HG02973 (cell line): ENCODE results near the gene KRT78.

Experiments
- ATAC-seq: cut with Tn5 transposase; IDR thresholded peaks from one replicate; pipeline ENCODE4 v1.9.1; 2021; ENCODE audit warnings: moderate library complexity; ENCODE audit not compliant: unreplicated experiment

The KRT78 gene

GRCh38 chr12:52813203-52813819, 35.5 kb downstream of the KRT78 start:
- ATAC-seq, result no peak

GRCh38 chr12:52812749-52813148, 36.0 kb downstream of the KRT78 start:
- ATAC-seq, result no peak

- ATAC-seq, result no peak
Measured at GRCh38 chr12:52812073-52812400, 36.8 kb downstream of the KRT78 start.

- no peak for ATAC-seq
Measured at GRCh38 chr12:52811191-52812072, 37.4 kb downstream of the KRT78 start.

- no peak for ATAC-seq
Measured at GRCh38 chr12:52810554-52810953, 38.2 kb downstream of the KRT78 start.

- ATAC-seq, result no peak
Measured at GRCh38 chr12:52809166-52809565, 39.6 kb downstream of the KRT78 start.

GRCh38 chr12:52808573-52809160, 40.1 kb downstream of the KRT78 start:
- no peak for ATAC-seq

- ATAC-seq, result no peak
Measured at GRCh38 chr12:52807544-52808470, 41.0 kb downstream of the KRT78 start.

- ATAC-seq, result no peak
Measured at GRCh38 chr12:52806821-52807543, 41.8 kb downstream of the KRT78 start.

GRCh38 chr12:52806169-52806811, 42.5 kb downstream of the KRT78 start:
- ATAC-seq, result no peak

GRCh38 chr12:52805739-52806138, 43.1 kb downstream of the KRT78 start:
- ATAC-seq, result no peak

GRCh38 chr12:52805000-52805399, 43.8 kb downstream of the KRT78 start:
- no peak for ATAC-seq

GRCh38 chr12:52802442-52802841, 46.4 kb downstream of the KRT78 start:
- ATAC-seq, result no peak

- no peak for ATAC-seq
Measured at GRCh38 chr12:52801773-52802172, 47.0 kb downstream of the KRT78 start.

- no peak for ATAC-seq
Measured at GRCh38 chr12:52800259-52800917, 48.4 kb downstream of the KRT78 start.

- ATAC-seq, result no peak
Measured at GRCh38 chr12:52799505-52800211, 49.1 kb downstream of the KRT78 start.

- no peak for ATAC-seq
Measured at GRCh38 chr12:52798671-52799504, 49.9 kb downstream of the KRT78 start.
